ENCODE measurements around the gene GALNT14. TPM values are rescaled to one million over a fixed set of nuclear protein-coding genes. Genes with fewer than 3 reads are reported as not detected.
A peak's percentile ranks its signal among the peaks of the same experiment; 100 is the strongest.
"Not testable (repeated sequence)": the region's sequence is repeated elsewhere in the genome, so short reads cannot be mapped to it uniquely, and the experiment has no call there.

Gene GALNT14, protein sequence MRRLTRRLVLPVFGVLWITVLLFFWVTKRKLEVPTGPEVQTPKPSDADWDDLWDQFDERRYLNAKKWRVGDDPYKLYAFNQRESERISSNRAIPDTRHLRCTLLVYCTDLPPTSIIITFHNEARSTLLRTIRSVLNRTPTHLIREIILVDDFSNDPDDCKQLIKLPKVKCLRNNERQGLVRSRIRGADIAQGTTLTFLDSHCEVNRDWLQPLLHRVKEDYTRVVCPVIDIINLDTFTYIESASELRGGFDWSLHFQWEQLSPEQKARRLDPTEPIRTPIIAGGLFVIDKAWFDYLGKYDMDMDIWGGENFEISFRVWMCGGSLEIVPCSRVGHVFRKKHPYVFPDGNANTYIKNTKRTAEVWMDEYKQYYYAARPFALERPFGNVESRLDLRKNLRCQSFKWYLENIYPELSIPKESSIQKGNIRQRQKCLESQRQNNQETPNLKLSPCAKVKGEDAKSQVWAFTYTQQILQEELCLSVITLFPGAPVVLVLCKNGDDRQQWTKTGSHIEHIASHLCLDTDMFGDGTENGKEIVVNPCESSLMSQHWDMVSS
- total RNA-seq (2014; rRNA removed; shearing (Covaris generic); ENCODE audit: low replicate concordance) = 1.6 and 1.7 TPM in 2 replicates

DNA sequence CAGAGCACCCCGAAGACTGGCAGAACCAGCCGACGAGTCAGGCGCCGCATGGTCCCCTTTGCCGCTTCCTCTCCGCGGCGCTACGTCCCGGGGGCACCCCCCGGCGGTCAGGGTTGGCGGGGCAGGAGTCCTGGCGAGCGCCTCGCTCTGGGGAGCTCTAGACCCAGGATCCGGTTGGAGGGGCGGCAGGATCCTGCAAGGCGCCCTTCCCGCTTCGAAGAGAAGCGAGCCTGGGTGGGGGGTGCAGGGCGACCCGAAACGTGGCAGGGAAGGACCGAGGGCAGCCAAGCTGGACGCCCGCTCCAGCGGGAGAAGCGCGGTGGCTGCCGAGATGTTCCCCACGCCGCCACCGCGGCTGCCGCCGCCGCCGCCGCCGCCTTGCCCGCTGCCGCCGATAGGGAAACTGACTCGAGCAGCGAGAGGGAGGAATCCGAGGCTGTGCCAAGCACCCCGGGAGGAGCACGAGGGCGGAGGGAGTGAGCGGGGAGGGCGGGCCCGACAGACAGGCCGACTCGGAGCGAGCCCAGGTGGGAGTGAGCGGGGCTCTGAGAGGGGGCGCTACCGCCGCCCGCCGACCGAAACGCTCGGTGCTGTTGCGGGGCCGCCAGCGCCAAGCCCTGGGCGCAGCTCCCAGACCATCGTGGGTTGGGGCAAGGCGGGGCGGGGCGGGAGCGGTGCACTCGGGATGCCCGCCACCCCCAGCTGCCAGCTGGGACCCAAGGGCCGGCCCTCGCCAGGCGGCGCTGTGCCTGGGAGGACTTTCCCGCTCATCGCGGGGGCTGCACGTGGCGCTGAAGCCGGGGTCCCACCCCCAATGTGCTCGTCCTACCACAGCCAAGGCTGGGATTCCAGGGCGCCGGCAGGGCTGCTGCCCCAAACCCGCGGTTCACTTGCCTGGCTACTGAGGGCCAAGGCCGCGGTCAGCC, at the start of gene GALNT14:
GALNT14 (minus strand) TSS at position 404 of the 926 bp plus-strand sequence; CDS start at position 50, 354 bp downstream.
- DNase-seq = peak; percentile 82
- Histone ChIP-seq H3K79me2 (ENCODE audit: low read length) (no peaks in the 10 kb centered on the region), H3K27ac (ENCODE audit: low read length) (no peak within 1 kb of the TSS), H3K9me2 (replicated peaks; ENCODE audit: insufficient read depth, low read length) (no peaks in the 10 kb centered on the region), H3K36me3 (ENCODE audit: insufficient read depth, low read length) (no peaks in the 10 kb centered on the region), H2AFZ (ENCODE audit: low read length) (peak within 1 kb of the TSS; percentile 92), H3K4me1 (ENCODE audit: low read length) (peaks cover 22% of the 10 kb centered on the region), H3K9ac (ENCODE audit: low read length) (peak within 1 kb of the TSS; percentile 58), H3K27me3 (ENCODE audit: low read length) (no peaks in the 10 kb centered on the region; the same call in 1 of the 2 replicates), H3K4me3 (ENCODE audit: low read length) (peak within 1 kb of the TSS; percentile 64), H4K20me1 (ENCODE audit: insufficient read depth, low read depth, low read length) (no peaks in the 10 kb centered on the region), H3K9me3 (ENCODE audit: low read length) (no peaks in the 10 kb centered on the region), H3K4me2 (ENCODE audit: low read depth, low read length, poor library complexity, severe bottlenecking) (peak within 1 kb of the TSS; percentile 81)

DNA sequence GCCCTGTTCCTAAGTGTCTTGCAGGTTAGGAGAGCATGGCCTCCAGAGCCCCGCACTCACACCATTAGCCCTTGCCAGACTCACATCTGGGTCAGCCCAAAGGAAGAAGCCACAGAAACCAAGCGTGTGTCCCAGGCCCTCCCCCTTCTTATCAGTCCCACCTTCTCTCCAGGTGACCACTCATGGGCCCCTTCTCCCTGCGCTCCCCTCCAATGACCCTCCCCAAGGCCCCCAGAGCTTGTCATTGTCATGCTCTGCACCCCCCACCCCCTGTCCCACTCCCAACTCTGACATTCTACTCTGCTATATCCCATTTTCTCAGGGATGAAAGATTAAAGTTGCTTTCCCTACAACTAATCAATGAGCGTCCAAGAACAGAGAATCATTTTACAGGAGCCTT, 48.9 kb upstream of the GALNT14 start:
- Histone ChIP-seq H3K4me1 (ENCODE audit: low read length) (no peaks in the 10 kb centered on the region), H3K9me3 (ENCODE audit: low read length) (no peaks in the 10 kb centered on the region), H3K4me3 (ENCODE audit: low read length) (no peak overlapping the region), H2AFZ (ENCODE audit: low read length) (no peak overlapping the region), H3K27me3 (ENCODE audit: low read length) (no peaks in the 10 kb centered on the region), H3K36me3 (ENCODE audit: insufficient read depth, low read length) (no peaks in the 10 kb centered on the region), H3K79me2 (ENCODE audit: low read length) (no peaks in the 10 kb centered on the region), H4K20me1 (ENCODE audit: insufficient read depth, low read depth, low read length) (no peaks in the 10 kb centered on the region), H3K4me2 (ENCODE audit: low read depth, low read length, poor library complexity, severe bottlenecking) (no peak overlapping the region), H3K9ac (ENCODE audit: low read length) (no peak overlapping the region), H3K9me2 (replicated peaks; ENCODE audit: insufficient read depth, low read length) (no peaks in the 10 kb centered on the region), H3K27ac (ENCODE audit: low read length) (no peak overlapping the region)
- no peak for DNase-seq

DNA sequence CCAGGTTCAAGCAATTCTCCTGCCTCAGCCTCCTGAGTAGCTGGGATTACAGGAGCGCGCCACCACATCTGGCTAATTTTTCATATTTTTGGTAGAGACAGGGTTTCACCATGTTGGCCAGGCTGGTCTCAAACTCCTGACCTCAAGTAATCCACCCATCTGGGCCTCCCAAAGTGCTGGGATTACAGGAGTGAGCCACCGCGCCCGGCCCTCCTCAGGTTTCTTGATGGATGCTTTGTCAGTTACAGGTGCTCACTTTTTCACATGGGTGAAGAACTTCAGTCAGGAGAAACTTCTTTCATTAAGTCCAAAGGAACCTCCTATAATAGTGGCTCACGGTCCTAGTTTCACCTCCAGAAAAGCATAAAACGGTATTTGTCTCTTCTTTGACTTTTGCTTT, 45.7 kb upstream of the GALNT14 start:
- not testable (repeated sequence) for H3K4me3 ChIP-seq (ENCODE audit: low read length); H3K4me2 ChIP-seq (ENCODE audit: low read depth, low read length, poor library complexity, severe bottlenecking); H3K4me1 ChIP-seq (ENCODE audit: low read length); H2AFZ ChIP-seq (ENCODE audit: low read length); H3K27me3 ChIP-seq (ENCODE audit: low read length); H3K36me3 ChIP-seq (ENCODE audit: insufficient read depth, low read length); H4K20me1 ChIP-seq (ENCODE audit: insufficient read depth, low read depth, low read length); H3K9ac ChIP-seq (ENCODE audit: low read length); DNase-seq; H3K27ac ChIP-seq (ENCODE audit: low read length); H3K9me3 ChIP-seq (ENCODE audit: low read length); H3K79me2 ChIP-seq (ENCODE audit: low read length); H3K9me2 ChIP-seq (replicated peaks; ENCODE audit: insufficient read depth, low read length)

DNA sequence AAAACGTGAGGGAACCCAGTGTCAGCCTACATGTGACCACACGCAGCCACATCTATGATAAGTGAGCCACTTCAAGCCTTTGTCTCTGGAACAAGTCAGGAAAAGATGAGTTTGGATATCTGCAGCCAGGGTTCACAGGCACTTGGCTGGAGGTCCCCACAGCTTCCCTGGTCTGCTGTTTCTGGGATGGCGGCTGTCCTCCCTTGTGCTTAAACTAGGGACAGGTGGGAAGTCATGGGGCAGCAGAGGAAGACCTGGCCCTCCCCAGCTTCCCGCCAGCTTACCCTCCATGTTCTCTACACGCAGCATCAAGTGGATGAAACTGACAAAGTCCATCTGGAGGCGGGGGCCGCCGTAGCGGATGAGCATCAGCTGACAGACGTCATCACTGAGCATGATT, 38.5 kb upstream of the GALNT14 start:
- H3K27me3 ChIP-seq (ENCODE audit: low read length) = no peaks in the 10 kb centered on the region
- DNase-seq = no peak
- H3K9ac ChIP-seq (ENCODE audit: low read length) = no peak overlapping the region
- H4K20me1 ChIP-seq (ENCODE audit: insufficient read depth, low read depth, low read length) = no peaks in the 10 kb centered on the region
- no peaks in the 10 kb centered on the region for H3K9me2 ChIP-seq (replicated peaks; ENCODE audit: insufficient read depth, low read length)
- no peak overlapping the region for H3K4me2 ChIP-seq (ENCODE audit: low read depth, low read length, poor library complexity, severe bottlenecking)
- no peaks in the 10 kb centered on the region for H3K36me3 ChIP-seq (ENCODE audit: insufficient read depth, low read length)
- H3K79me2 ChIP-seq (ENCODE audit: low read length) = no peaks in the 10 kb centered on the region
- peaks cover 7% of the 10 kb centered on the region for H3K4me1 ChIP-seq (ENCODE audit: low read length)
- no peak overlapping the region for H2AFZ ChIP-seq (ENCODE audit: low read length)
- no peak overlapping the region for H3K4me3 ChIP-seq (ENCODE audit: low read length)
- H3K9me3 ChIP-seq (ENCODE audit: low read length) = no peaks in the 10 kb centered on the region
- no peak overlapping the region for H3K27ac ChIP-seq (ENCODE audit: low read length)

DNA sequence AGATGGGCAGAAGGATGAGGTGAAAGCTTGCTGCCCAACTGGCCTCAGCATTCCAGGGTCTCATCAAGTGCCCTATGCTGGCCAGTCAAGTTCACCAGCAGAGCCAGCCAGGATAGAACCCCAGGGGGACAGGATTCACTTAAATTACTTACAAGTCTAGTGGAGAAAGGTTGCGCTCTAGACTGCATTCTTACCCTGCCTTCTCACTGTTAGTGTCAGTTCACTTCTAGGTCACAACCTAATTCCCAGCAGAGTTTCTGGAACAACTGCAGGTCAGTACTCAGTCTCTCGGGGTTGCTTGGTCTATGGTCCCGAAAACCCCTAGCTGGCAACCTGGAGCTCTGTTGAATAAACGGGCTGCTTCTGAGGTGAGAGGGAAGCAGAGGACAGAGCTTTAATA, 32.9 kb upstream of the GALNT14 start:
- Histone ChIP-seq H3K9ac (ENCODE audit: low read length) (no peak overlapping the region), H3K27ac (ENCODE audit: low read length) (no peak overlapping the region), H3K27me3 (ENCODE audit: low read length) (no peaks in the 10 kb centered on the region), H3K9me2 (replicated peaks; ENCODE audit: insufficient read depth, low read length) (no peaks in the 10 kb centered on the region), H3K4me3 (ENCODE audit: low read length) (no peak overlapping the region), H4K20me1 (ENCODE audit: insufficient read depth, low read depth, low read length) (no peaks in the 10 kb centered on the region), H2AFZ (ENCODE audit: low read length) (no peak overlapping the region), H3K79me2 (ENCODE audit: low read length) (no peaks in the 10 kb centered on the region), H3K36me3 (ENCODE audit: insufficient read depth, low read length) (no peaks in the 10 kb centered on the region), H3K9me3 (ENCODE audit: low read length) (no peaks in the 10 kb centered on the region), H3K4me2 (ENCODE audit: low read depth, low read length, poor library complexity, severe bottlenecking) (no peak overlapping the region), H3K4me1 (ENCODE audit: low read length) (peaks cover 11% of the 10 kb centered on the region)
- DNase-seq = no peak

DNA sequence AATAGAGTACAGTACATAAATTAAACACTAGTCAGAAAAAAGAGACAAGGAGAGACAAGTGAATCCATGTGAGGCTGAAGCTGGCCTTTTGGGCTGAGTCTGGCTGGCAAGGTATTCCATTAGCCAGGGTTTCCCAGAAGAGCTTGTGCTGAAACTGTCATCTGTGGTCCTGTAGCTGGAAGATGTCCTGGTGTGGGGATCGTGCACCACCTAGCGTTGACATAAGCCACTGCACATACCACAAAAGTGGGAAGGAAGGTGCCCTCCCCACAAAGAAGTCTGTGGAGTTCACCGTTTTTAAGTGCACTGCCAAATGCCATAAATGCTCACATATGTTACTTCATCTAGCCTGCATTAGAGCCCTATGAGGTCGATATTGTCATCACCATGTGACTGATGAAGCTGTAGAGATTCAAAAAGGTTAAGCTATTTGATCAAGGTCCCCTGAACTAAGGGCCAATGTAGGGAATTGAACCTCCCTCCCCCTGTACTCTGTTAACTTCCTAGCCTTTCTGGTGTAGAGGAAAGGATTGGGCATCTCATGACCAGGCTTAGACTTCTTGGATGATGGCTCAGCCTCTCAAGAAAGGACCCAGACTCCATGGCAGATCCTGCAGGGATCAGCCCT, 31.9 kb upstream of the GALNT14 start:
- Histone ChIP-seq H3K27me3 (ENCODE audit: low read length) (no peaks in the 10 kb centered on the region), H3K79me2 (ENCODE audit: low read length) (no peaks in the 10 kb centered on the region), H3K4me2 (ENCODE audit: low read depth, low read length, poor library complexity, severe bottlenecking) (no peak overlapping the region), H3K4me1 (ENCODE audit: low read length) (peaks cover 7% of the 10 kb centered on the region), H4K20me1 (ENCODE audit: insufficient read depth, low read depth, low read length) (no peaks in the 10 kb centered on the region), H3K9me2 (replicated peaks; ENCODE audit: insufficient read depth, low read length) (no peaks in the 10 kb centered on the region), H3K9ac (ENCODE audit: low read length) (no peak overlapping the region), H3K9me3 (ENCODE audit: low read length) (no peaks in the 10 kb centered on the region), H3K27ac (ENCODE audit: low read length) (no peak overlapping the region), H2AFZ (ENCODE audit: low read length) (no peak overlapping the region), H3K36me3 (ENCODE audit: insufficient read depth, low read length) (no peaks in the 10 kb centered on the region), H3K4me3 (ENCODE audit: low read length) (no peak overlapping the region)
- DNase-seq = peak; percentile 88

DNA sequence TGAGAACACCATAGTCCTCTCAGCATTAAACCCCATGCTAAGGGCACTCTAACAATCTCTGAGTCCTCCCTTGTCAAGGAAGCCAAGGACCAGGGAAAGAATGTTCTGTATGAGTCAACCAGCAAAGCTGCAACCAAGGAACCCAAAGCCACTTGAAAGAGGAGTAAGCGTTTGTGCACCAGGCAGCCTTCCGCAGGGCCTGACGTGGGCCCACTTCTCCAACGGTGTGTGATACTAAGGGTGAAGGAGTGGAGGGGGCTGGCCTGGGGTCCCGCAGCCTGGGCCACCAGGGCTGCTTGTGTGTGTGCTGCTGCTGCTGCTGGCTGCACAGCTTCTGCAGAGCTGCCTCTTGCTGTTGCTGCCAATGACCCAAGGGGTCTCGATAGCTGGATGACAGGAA, 30.1 kb upstream of the GALNT14 start:
- H3K27me3 ChIP-seq (ENCODE audit: low read length) = no peaks in the 10 kb centered on the region
- no peak overlapping the region for H3K27ac ChIP-seq (ENCODE audit: low read length)
- no peaks in the 10 kb centered on the region for H3K79me2 ChIP-seq (ENCODE audit: low read length)
- H3K4me3 ChIP-seq (ENCODE audit: low read length) = no peak overlapping the region
- H4K20me1 ChIP-seq (ENCODE audit: insufficient read depth, low read depth, low read length) = no peaks in the 10 kb centered on the region
- peaks cover 4% of the 10 kb centered on the region for H3K4me1 ChIP-seq (ENCODE audit: low read length)
- H3K4me2 ChIP-seq (ENCODE audit: low read depth, low read length, poor library complexity, severe bottlenecking) = no peak overlapping the region
- no peaks in the 10 kb centered on the region for H3K9me3 ChIP-seq (ENCODE audit: low read length)
- H3K36me3 ChIP-seq (ENCODE audit: insufficient read depth, low read length) = no peaks in the 10 kb centered on the region
- no peak overlapping the region for H2AFZ ChIP-seq (ENCODE audit: low read length)
- no peak for DNase-seq
- no peak overlapping the region for H3K9ac ChIP-seq (ENCODE audit: low read length)
- H3K9me2 ChIP-seq (replicated peaks; ENCODE audit: insufficient read depth, low read length) = no peaks in the 10 kb centered on the region
